Erythroblast (primary cell): ENCODE measurements around the gene S1PR5.

Experiments used
- GATA1 ChIP-seq: IDR thresholded peaks from 2 replicates; pipeline ENCODE4 v1.6.1; 2011; ENCODE audit warnings: low read depth, mild to moderate bottlenecking, control low read depth, low read length, moderate library complexity
- POLR2A ChIP-seq: IDR thresholded peaks from 2 replicates; pipeline ENCODE4 v1.6.1; 2011; ENCODE audit warnings: mild to moderate bottlenecking, low read length

- TF ChIP-seq POLR2A, result no peak
- TF ChIP-seq GATA1, result no peak
These were observed 34.6 kb upstream of the S1PR5 start for GRCh38 chr19:10551698-10552301.
